ENCODE results near the gene BRCA1.

Gene BRCA1

DNA sequence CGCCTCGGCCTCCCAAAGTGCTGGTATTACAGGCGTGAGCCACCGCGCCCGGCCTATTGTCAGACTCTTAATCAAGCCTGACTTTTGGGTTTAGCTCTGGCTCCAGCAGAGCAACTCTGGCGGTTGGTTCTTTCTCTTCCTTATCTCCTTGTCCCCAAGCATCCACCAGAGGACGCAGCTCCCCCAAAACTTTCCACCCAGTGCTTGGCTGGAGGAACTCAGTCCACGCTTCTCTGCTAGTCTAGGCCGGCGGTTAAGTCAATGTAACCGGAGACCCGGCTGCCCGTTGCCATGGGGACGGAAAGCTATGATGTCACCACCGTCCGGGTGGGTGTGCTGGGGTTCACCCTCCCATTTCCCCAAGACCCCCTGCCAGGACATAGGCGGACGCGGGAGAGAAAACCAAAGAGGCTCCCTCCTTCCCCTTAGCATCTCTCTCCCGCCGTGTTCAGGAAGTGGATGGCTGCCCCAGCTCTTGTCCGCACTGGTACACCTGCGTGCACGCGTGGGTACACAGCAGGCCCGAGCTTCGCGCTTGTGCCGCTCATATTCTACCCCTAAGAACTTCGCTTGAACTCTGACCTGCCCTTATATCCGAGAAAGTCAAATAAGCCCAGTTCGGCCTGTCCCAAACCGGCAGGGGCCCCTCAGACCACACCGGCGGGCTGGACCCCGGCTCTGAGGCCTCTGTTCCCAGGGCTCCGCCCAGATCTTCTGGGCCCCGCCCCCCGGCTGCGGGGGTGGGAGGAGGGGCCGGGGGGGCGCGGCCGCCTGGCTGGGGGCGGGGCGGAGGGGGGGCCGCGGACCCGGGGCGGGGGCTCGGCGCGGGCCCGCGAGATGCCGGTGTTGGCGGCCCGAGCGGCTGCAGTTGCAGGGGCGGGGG, 100.5 kb downstream of the BRCA1 start, which contains the start of gene RND2:
RND2 (plus strand) TSS at position 825 of the 883 bp plus-strand sequence. CDS start 117 bp downstream, outside the sequence.
- DNase-seq (ENCODE audit: low read depth), result peak; percentile 71

DNA sequence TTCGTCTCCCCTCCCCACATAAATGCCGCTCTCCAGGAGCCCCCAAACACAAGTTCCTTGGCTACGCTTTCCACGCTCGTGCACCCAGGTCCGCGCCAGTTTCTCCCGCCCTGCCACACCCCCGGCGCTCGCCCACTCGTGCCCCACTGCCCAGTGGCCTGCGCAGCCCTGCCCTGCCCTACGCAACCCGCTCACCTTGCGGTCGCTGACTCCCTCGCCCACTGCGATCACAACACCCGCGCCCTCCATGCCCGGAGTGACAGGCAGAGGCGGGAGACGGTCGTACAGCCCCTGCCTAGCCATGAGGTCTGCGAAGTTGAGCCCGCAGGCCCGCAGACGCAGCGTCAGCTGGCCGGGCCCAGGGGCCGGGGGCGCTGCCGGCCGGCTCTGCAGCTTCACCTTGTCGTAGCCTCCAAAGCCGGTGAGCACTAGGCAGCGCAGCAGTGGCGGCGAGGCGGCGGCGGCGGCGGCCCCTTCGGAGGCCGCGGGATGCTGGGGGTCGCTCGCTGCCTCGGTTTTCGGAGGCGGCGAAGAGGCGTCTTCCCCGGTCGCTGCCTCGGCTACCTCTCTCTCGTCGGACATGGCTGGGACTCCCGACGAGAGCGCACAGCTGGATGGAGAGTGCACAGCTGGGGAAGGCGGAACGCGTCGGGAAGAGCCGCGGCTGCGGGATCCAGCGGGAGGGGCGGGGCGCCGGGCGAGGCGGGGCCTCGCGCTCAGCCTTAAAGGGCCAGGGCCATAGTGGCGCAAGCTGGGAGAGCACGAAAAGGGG, 103.2 kb downstream of the BRCA1 start, which contains the start of gene VAT1:
VAT1 (minus strand) TSS at position 645 of the 772 bp plus-strand sequence; CDS start at position 582, 63 bp downstream.
- DNase-seq (ENCODE audit: low read depth), result peak; percentile 43

DNA sequence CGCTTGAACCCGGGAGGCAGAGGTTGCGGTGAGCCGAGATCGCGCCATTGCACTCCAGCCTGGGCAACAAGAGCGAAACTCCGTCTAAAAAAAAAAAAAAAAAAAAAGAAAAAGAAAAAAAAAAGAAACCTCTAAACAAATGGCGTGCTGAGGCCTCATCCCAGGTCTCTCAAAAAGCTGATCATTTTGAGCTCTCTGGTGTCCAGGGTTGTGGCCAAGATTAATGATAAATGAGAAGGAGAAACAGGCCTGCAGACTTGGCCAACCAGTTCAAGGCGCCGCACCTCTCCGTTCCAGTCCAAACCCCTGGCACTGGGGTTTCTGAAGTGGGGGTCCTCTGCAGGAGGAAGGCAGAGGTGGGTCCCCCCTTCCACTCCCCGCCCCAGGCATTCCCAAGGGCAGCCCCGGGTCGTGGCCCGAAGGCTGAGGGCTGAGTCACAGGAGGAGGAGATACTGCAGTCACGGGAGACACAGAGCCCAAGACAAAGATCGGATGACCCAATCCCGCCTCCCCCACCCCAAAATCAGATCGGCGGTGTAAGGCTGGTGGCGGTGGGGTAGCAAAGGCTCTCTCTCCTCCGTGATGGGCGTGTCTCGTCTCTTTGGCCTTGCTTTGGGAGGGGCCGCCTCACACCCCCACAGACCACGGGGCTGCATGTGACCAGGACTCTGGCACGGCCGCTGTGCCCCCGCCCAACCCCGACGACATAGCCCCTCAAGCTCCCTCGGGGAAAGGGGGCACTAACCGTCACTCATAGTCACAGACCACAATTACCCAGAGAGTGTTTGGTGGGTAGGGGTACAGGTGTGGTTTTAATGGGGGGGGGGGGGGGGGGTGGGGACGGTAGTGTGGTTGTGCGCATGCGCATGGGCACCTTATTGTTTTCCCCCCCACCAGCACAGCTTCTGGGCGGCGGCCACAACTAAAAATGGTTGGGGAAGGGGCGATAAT, 104.1 kb downstream of the BRCA1 start:
- no peak for DNase-seq (ENCODE audit: low read depth)

DNA sequence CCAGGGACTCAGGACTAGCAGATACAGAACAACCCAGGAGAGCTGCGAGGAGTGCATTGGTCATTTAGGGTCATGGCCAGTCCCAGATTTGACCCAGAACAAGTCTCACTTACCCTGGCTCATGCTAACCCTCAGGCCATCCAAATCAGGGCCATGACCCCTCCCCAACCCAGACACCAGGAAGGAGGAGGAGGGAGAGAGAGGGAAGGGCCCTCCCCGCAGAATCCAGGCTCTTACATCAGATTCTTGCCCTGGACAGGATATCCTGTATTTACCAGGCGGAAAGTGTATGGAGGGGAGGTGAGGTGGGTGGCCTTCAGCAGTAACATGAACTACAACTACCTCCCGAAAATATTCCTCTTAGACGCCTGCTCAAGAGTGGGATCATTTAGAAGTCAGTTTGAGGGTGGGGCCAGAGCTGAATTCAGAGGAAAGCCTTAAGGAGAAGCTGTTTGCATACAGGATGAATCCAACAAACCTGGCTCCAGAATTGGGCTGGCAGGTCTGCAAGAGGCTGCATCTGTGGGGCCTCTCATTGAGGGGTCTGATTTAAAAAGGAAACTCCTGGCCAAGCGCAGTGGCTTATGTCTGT, 105.0 kb downstream of the BRCA1 start:
- no peak for DNase-seq (ENCODE audit: low read depth)

DNA sequence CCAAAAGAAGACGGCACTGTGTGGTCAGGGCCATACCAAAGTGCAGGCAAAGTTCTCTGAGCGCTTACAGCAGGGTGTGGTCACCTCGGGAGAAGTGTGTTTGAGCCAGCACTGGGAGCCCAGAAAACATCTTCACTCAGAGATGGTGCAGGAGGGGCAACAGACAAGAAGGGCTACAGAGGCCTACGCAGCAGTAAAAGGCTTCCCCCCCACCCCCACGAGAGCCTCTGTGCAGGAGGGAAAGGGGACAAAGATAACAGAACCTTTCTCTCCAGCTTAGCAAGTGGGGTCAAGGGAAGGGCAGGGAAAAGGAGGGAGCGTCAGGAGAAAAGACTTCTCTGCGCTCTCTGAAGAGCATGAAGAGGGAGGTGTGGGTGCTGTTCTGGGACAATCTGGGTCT, 105.7 kb downstream of the BRCA1 start:
- DNase-seq (ENCODE audit: low read depth), result no peak

DNA sequence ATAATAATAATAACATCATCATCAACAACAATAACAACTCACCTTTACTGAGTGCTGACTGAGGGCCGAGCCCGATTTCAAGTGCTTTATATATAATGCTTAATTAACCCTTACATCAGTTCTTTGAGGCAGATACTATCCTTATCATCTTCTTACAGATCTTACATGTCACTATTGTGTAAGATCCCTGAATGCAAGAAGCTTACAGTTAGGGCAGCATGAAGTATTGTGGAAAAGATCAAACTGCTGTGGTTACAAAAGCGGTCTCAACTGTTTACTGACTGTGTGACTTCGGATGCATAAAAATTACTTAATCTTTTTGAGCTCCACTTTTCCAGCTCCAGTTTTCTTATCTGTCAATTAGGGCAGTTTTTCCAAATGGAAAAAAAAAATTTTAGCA, 106.2 kb downstream of the BRCA1 start:
- no peak for DNase-seq (ENCODE audit: low read depth)

DNA sequence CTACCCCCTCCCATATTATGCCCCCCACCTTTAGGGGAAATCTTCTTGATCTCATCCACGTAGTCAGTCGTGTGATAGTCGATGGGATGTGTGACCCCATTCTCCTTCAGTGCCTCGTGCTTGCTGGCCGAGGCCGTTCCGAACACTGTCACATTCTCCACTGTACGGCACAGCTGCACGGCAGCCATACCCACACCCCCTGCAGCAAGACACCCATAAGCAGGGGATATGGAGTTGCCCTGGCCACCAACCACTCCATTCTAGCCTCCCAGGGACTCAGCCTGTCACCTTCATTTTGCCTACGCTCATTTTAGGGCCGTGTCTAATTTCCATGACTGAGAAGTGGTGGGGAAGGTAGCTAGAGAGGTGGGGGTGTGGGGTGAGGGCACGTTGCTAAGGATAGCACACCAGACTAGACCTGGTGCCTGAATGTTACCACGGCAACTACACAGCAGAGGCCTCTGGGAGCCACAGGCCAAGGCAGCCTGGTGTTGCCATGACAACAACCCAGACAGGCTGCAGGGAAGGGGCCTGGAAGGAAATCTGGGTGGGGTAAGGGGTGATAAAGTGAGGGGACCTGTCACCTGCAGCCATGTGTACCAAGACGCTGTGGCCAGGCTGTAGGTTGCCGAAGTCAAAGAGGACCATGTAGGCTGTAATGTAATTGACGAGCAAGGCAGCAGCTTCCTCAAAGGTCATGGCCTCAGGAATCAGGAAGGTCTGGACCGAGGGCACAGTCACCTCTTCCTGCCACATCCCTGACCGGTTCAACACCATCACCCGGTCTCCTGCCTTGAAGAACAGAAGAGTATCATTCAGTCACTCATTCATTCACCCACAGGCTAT, 106.9 kb downstream of the BRCA1 start:
- DNase-seq (ENCODE audit: low read depth), result peak; percentile 51

DNA sequence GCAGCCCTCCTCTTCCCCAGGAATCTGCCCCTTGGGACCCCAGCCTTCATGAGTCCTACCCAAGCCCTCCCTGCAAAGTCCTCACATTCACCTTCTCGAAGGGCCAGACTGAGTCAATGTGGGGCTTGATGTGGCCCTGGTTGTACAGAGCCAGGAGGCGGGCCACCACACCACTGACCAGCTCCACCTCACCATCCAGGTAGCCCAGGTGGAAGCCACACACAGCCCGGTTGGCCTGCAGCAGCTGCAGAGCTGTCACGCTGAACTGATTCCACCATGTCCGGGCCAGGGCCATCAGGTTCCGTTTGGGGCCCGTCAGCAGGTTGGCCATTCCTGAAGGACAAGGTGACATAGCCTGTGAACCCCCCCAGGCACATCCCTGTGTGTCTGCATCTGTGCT, 108.9 kb downstream of the BRCA1 start:
- no peak for DNase-seq (ENCODE audit: low read depth)

DNA sequence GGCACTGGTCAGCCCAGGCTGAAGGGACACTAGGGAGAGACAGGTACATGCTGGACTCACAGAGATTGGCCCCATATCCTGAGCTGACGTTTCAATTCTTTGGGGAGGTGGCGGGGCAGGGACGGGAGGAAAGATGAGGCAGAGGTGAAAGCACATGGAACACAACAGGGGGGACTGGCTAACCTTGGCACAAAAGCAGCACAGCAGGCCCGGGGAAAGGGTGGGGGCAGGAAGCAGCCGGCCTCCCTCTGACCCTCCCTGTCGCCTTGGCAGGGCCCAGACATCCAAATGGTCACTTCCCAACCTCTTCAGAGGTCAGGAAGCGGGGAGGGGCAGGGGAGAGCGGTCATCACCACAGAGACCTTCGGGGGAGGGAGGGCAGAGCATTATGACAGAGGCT, 109.6 kb downstream of the BRCA1 start:
- no peak for DNase-seq (ENCODE audit: low read depth)

DNA sequence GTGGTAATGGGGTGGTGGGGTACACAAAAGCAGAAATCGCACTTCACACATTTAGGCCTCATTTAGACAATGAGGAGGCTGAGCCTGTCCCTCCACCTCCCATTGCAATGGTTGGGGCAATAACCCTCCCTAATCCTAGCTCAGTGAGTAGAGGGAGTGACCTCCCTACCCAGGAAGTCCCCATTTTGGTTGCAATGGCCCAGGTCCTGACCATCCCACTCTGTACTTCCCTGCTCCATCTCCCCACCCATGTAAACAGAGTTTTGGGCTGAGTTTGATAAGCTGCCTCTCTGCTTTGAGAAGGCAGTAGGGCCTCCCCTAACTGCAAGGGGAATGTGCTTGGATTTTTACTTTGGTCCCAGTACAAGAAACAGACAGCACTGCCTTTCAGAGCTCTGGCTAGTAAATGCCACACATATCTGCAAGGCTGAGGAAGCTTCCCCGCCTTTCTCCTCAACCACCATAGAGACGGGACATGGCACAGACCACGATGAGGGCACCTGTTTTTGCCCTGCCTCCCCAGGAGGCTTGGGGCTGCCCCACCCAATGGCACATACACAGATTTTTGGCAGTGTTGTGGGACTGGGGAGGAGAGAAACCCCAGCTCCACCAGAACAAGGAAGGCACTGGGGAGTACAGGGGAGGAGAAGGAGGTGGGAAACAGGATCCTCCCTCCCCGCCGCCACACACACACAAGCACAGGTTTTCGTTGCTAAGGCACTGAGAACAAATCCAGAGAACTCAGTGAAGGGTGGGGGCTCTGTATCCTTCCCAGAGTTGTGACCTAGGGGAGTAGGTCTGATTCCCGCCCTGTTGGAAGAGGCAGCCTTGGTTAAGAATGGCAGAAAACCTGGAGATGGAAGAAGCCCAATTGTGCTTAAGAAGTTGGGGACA, 110.3 kb downstream of the BRCA1 start:
- DNase-seq (ENCODE audit: low read depth), result no peak

DNA sequence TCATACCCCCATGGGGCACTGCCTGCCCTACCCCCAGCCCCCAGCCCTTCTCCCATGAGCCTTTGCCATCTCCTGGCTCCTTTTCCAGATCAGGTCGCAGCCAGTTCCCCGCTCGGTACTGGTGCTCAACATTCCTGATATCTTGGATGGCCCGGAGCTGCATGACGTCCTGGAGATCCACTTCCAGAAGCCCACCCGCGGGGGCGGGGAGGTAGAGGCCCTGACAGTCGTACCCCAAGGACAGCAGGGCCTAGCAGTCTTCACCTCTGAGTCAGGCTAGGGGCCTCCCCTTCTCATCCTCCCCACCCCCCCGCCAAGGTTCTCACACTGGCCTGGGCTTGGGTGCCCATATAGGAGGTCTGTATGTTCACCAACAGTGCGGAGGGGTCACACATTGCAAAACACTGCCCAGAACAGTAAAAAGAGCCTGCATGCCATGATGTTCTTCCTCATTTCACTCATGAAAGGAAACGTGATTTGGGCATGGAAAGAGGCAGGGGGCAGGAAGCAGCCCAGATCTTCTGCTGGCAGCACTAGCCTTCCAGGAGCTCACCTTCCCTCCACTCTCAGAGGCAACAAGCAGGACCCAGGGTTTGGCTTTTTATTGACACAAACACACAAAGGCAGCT, 111.0 kb downstream of the BRCA1 start:
- no peak for DNase-seq (ENCODE audit: low read depth)

DNA sequence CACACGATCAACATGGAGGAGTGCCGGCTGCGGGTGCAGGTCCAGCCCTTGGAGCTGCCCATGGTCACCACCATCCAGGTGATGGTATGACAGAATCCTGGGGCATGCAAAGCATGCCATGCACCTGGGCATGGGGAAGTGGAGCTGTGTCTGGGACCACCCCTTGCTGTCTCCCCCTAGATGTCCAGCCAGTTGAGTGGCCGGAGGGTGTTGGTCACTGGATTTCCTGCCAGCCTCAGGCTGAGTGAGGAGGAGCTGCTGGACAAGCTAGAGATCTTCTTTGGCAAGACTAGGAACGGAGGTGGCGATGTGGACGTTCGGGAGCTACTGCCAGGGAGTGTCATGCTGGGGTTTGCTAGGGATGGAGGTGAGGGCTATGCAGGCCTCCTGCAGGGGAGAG, 111.9 kb downstream of the BRCA1 start:
- DNase-seq (ENCODE audit: low read depth), result no peak

DNA sequence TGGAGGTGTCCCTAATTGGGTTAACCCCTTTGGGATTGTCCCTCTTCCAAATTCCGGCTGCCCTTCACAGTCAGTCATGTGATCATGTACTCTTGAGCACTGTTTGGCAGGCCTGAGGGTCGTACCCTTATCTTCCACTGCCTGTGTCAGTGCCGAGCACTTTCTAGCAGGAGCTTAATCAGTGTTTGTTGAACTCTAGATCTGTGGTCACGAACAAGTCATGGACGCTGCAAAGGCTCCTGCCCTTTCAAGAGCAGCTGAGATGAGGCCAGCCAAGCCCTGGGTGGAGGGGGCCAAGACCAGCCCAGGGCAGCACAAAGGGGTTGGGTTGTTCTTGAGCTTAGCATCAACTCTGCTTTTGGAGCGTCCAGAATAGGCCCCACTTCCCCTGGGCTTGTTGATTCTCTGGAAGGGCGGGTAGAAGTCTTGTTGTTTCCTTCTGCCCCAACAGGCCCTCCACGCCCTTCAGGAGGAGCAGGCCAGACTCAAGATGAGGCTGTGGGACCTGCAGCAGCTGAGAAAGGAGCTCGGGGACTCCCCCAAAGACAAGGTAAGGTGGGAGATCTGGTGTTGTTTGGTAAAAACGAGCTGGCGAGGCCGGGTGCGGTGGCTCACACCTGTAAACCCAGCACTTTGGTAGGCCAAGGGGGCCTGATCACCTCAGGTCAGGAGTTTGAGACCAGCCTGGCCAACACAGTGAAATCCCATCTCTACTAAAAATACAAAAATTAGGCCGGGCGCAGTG, 113.3 kb downstream of the BRCA1 start:
- no peak for DNase-seq (ENCODE audit: low read depth)

DNA sequence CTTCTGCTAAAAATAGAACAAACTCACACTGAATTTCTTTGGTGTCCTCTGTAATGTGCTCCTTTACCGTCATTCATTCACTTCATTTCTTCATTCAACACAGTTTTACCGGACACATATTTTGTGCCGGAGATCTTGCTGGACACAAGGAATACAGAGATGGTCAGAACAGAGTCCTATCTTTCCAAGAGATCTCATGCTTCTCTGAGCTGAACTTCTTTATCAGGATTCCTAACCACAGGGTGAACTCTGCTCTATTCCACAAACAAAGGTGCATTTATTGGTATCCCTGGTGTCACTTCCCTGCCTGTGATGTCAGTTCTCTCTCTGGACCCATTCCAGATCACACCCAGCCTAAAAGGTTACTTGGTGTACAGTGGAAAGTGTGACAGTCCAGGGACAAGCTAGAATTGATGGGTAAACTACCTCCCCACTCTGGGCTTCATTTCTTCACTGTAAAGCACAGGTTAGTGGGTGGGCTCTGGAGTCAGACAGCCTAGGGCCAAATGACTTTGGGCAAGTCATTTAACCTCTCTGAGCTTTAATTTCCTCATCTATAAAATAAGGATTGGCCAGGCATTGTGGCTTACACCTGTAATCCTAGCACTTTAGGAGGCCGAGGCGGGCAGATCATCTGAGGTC, 114.4 kb downstream of the BRCA1 start:
- DNase-seq (ENCODE audit: low read depth), result no peak

DNA sequence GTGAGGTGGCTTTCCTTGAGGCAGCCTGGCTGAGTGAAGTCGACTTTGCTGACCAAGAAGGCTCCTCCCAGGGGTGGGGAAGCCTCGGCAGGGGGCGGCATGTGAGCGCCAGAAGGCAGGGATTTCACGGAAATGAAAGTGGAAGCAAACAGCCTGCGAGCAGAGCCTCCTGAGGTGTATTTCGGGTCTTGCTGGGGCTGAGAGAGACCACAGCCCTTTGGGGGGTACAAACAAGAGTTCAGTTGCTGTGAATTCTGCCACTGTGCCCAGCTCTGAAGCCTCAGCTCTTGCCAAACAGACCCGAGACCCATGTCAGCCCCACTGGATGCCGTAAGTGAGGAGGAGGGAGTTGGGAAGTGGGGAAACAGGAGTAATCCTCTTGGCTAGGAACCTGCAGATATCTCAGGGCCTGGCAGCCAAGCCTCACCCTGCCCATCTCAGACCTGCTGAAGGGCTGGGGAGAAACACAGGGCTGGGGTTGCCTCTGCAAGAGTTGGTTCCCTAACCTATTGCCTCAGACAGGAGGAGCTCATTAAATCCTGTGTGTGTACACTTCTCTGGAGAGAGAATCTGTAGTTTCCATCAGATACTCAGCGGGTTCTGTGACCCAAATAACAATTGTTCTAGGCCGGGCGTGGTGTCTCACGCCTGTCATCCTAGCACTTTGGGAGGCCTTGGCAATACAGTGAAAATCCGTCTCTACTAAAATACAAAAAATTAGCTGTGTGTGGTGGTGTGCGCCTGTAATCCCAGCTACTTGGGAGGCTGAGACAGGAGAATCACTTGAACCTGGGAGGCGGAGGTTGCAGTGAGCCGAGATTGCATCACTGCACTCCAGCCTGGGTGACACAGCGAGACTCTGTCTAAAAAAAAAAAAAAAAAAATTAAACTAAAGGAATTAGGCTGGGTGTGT, 118.3 kb downstream of the BRCA1 start, which contains the start of gene IFI35:
IFI35 (plus strand) TSS at position 146 of the 913 bp plus-strand sequence; CDS start at position 310, 164 bp downstream.
- peak; percentile 66 for DNase-seq (ENCODE audit: low read depth)

DNA sequence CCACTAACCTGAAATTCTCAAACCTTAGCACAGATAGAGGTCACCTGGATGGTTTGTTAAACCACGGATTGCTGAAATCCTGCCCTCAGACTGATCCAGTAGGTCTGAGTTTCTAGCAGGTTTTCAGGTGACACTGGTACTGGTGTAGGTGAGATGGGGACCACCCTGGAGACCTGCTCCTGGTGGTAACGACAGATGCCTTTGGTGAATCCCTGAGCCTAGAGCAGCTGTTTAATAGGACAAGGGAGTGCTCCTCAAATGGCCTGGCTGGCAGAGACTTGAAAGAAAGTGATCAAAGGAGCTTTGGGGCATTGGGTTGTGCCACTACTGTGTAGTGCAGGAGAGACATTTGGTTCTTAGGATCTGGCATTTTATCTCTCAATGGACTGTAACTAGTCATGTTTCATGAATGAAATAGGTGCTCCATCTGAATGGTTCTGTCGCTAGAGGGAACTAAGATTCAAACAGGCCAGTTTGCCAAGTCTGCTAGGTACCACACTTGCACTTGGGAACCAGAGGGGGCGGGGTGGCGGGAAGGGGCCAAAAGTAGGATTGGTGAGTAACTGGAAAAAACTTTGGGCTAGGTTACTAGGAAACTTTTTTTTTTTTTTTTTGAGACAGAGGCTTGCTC, 121.5 kb downstream of the BRCA1 start:
- no peak for DNase-seq (ENCODE audit: low read depth)
